H1 (cell line): ENCODE measurements around the gene DSTN. TPM values are rescaled to one million over a fixed set of nuclear protein-coding genes. Genes with fewer than 3 reads are reported as not detected.

Experiments
- CTCF ChIA-PET: fragments of 300-600 bp; sonication (Branson Sonifier 250); formaldehyde crosslinking; loops from one replicate; lab custom pipeline; 2021; ENCODE audit not compliant: partially characterized antibody; lab: Charles Lee
- POLR2A ChIA-PET: fragments of 300-600 bp; sonication (Branson Sonifier 250); formaldehyde crosslinking; loops from one replicate; lab custom pipeline; 2021; ENCODE audit warnings: inconsistent platforms; ENCODE audit not compliant: partially characterized antibody; lab: Charles Lee
- DNase-seq, 2 experiments: peaks; one replicate each; pipeline versions ENCODE4 v3.0.0 to v3.0.0-alpha.2; 2010 to 2022; ENCODE audit warnings: low spot score in 2 of 2, low read depth in 1 of 2, mixed read lengths in 1 of 2
- FAIRE-seq: peaks from 2 replicates; lab custom pipeline; 2011; peaks lifted over from hg19 to GRCh38; lab: Jason Lieb, UNC
- H2AFZ ChIP-seq: 2 replicates; pipeline ENCODE4 v1.8.1; 2012; ENCODE audit warnings: low read length, inconsistent platforms
- H2AK5ac ChIP-seq: 2 replicates; pipeline ENCODE4 v1.6.1; 2013; ENCODE audit warnings: low read depth, low read length
- H2BK120ac ChIP-seq: replicated peaks from 2 replicates; pipeline ENCODE3; 2013; ENCODE audit warnings: low read depth, low read length, inconsistent platforms
- H2BK12ac ChIP-seq: 2 replicates; pipeline ENCODE4 v1.6.1; 2013; ENCODE audit warnings: low read depth, low read length
- H2BK15ac ChIP-seq: 2 replicates; pipeline ENCODE4 v1.6.1; 2013; ENCODE audit warnings: low read length
- H2BK20ac ChIP-seq: 2 replicates; pipeline ENCODE4 v1.6.1; 2013; ENCODE audit warnings: low read length
- H2BK5ac ChIP-seq: 2 replicates; pipeline ENCODE4 v1.6.1; 2013; ENCODE audit warnings: low read depth, low read length
- H3K14ac ChIP-seq: 2 replicates; pipeline ENCODE4 v1.6.1; 2013; ENCODE audit warnings: inconsistent platforms; ENCODE audit not compliant: insufficient read length
- H3K18ac ChIP-seq: 2 replicates; pipeline ENCODE4 v1.6.1; 2013; ENCODE audit warnings: low read length; ENCODE audit errors: extremely low read depth
- H3K23ac ChIP-seq: 2 replicates; pipeline ENCODE4 v1.6.1; 2013; ENCODE audit warnings: inconsistent platforms; ENCODE audit not compliant: insufficient read length
- H3K23me2 ChIP-seq: 2 replicates; pipeline ENCODE4 v1.6.1; 2013; ENCODE audit warnings: low read depth, low read length
- H3K27ac ChIP-seq: 2 replicates; pipeline ENCODE4 v1.6.1; 2011; ENCODE audit warnings: low read depth, low read length, inconsistent platforms
- H3K27me3 ChIP-seq, 4 experiments: replicated peaks in 1 of 4; 1 replicate in 1 of 4; 2 replicates in 3 of 4; pipeline versions ENCODE4 v1.6.1 to v1.8.1; 2011 to 2013; ENCODE audit warnings: low read length in 3 of 4, mild to moderate bottlenecking in 3 of 4, inconsistent platforms in 2 of 4, mixed read lengths in 2 of 4, moderate library complexity in 1 of 4; ENCODE audit not compliant: control insufficient read depth in 3 of 4, insufficient read depth in 3 of 4; ENCODE audit errors: extremely low read depth in 1 of 4
- H3K36me3 ChIP-seq, 4 experiments: 2 replicates each; pipeline versions ENCODE4 v1.6.1 to v1.8.1; 2011 to 2013; ENCODE audit warnings: mild to moderate bottlenecking in 4 of 4, low read length in 3 of 4, moderate library complexity in 2 of 4, control low read depth in 1 of 4, inconsistent platforms in 1 of 4; ENCODE audit not compliant: insufficient read depth in 4 of 4, control insufficient read depth in 2 of 4
- H3K4ac ChIP-seq: replicated peaks from 2 replicates; pipeline ENCODE3; 2013; ENCODE audit warnings: low read length, low read depth, mixed read lengths, inconsistent platforms; ENCODE audit not compliant: insufficient read length
- H3K4me1 ChIP-seq, 4 experiments: replicated peaks in 1 of 4; 1 replicate in 1 of 4; 2 replicates in 3 of 4; pipeline versions ENCODE4 v1.6.1 to v1.8.1; 2011 to 2013; ENCODE audit warnings: low read length in 3 of 4, inconsistent platforms in 2 of 4, mixed read lengths in 1 of 4; ENCODE audit not compliant: insufficient read depth in 4 of 4, control insufficient read depth in 3 of 4
- H3K4me2 ChIP-seq, 2 experiments: 2 replicates each; pipeline versions ENCODE4 v1.6.1 to v1.8.1; 2011 to 2013; ENCODE audit warnings: low read depth in 2 of 2, low read length in 2 of 2, control low read depth in 1 of 2, inconsistent platforms in 1 of 2, mild to moderate bottlenecking in 1 of 2; ENCODE audit not compliant: insufficient read depth in 1 of 2
- H3K4me3 ChIP-seq, 4 experiments: fragments of 200-600, 300-600 bp in 1 of 4; sonication (generic), shearing (Covaris generic), sonication (Bioruptor Twin) in 1 of 4; 2 replicates each; pipeline versions ENCODE4 v1.5.1 to v1.8.1; 2011 to 2016; ENCODE audit warnings: low read length in 4 of 4, low read depth in 3 of 4, control low read depth in 2 of 4, inconsistent platforms in 2 of 4, mild to moderate bottlenecking in 2 of 4, mixed read lengths in 1 of 4, moderate library complexity in 1 of 4; ENCODE audit not compliant: insufficient read depth in 2 of 4; ENCODE audit errors: extremely low read depth in 1 of 4
- H3K56ac ChIP-seq: replicated peaks from 2 replicates; pipeline ENCODE3; 2013; ENCODE audit warnings: low read depth, mild to moderate bottlenecking, mixed read lengths, low read length, inconsistent platforms; ENCODE audit not compliant: insufficient read length
- H3K79me1 ChIP-seq: 2 replicates; pipeline ENCODE4 v1.6.1; 2013; ENCODE audit warnings: low read depth, low read length, control low read depth
- H3K79me2 ChIP-seq, 2 experiments: 2 replicates each; pipeline versions ENCODE4 v1.6.1 to v1.8.1; 2012 to 2013; ENCODE audit warnings: low read length in 2 of 2, mild to moderate bottlenecking in 2 of 2, inconsistent platforms in 1 of 2; ENCODE audit not compliant: insufficient read depth in 2 of 2, control insufficient read depth in 1 of 2
- H3K9ac ChIP-seq, 4 experiments: replicated peaks in 1 of 4; 1 replicate in 1 of 4; 2 replicates in 3 of 4; pipeline versions ENCODE4 v1.6.1 to v1.8.1; 2011 to 2013; ENCODE audit warnings: low read depth in 3 of 4, low read length in 3 of 4, control low read depth in 2 of 4, mild to moderate bottlenecking in 2 of 4, moderate library complexity in 2 of 4, inconsistent platforms in 1 of 4; ENCODE audit errors: extremely low read depth in 1 of 4
- H3K9me3 ChIP-seq, 2 experiments: 2 replicates each; pipeline versions ENCODE4 v1.6.1 to v1.8.1; 2012 to 2013; ENCODE audit warnings: mild to moderate bottlenecking in 2 of 2, moderate library complexity in 2 of 2, control low read depth in 1 of 2, inconsistent platforms in 1 of 2, low read depth in 1 of 2, low read length in 1 of 2, mixed read lengths in 1 of 2; ENCODE audit not compliant: insufficient read depth in 2 of 2
- H4K20me1 ChIP-seq, 2 experiments: replicated peaks in 1 of 2; 2 replicates each; pipeline versions ENCODE3 to v1.8.1; 2011 to 2013; ENCODE audit warnings: inconsistent platforms in 2 of 2, low read length in 2 of 2, mild to moderate bottlenecking in 1 of 2; ENCODE audit not compliant: insufficient read depth in 2 of 2, control insufficient read depth in 1 of 2
- H4K5ac ChIP-seq: 2 replicates; pipeline ENCODE4 v1.6.1; 2013; ENCODE audit warnings: low read length, low read depth, mixed read lengths, inconsistent platforms; ENCODE audit not compliant: insufficient read length
- H4K8ac ChIP-seq: 2 replicates; pipeline ENCODE4 v1.8.0; 2013; ENCODE audit warnings: mild to moderate bottlenecking, moderate library complexity, low read length, inconsistent platforms; ENCODE audit not compliant: insufficient read depth; ENCODE audit errors: extremely low read depth
- H4K91ac ChIP-seq: replicated peaks from 2 replicates; pipeline ENCODE3; 2013; ENCODE audit warnings: low read length, mixed read lengths, inconsistent platforms; ENCODE audit not compliant: insufficient read length
- BRCA1 ChIP-seq: IDR thresholded peaks from 2 replicates; pipeline ENCODE4 v1.6.1; 2012; ENCODE audit warnings: low read depth, low read length, improper control_type of control experiment
- KDM5A ChIP-seq: fragments of 200-600 bp; IDR thresholded peaks from 2 replicates; pipeline ENCODE4 v1.7.1; 2012; ENCODE audit warnings: mild to moderate bottlenecking, low read length, inconsistent platforms, mixed read lengths
- NRF1 ChIP-seq: IDR thresholded peaks from 2 replicates; pipeline ENCODE4 v1.6.1; 2011; ENCODE audit warnings: mild to moderate bottlenecking, low read depth, low read length, improper control_type of control experiment
- SIRT6 ChIP-seq: IDR thresholded peaks from one replicate; pipeline ENCODE4 v1.7.1; 2012; ENCODE audit warnings: low read length, inconsistent platforms
- TBP ChIP-seq: IDR thresholded peaks from 2 replicates; pipeline ENCODE4 v1.6.1; 2011; ENCODE audit warnings: low read depth, low read length, improper control_type of control experiment
- WGBS, 2 experiments: shearing (Covaris generic) in 1 of 2; methylation state at CpG; one replicate each; pipeline versions ENCODE4 v1.1.6 to v1.1.7; 2013 to 2015; ENCODE audit warnings: low lambda C conversion rate in 2 of 2, mixed read lengths in 2 of 2, inconsistent platforms in 1 of 2, low coverage in 1 of 2, missing lambda C conversion rate in 1 of 2; ENCODE audit not compliant: insufficient replicate concordance in 2 of 2, insufficient coverage in 1 of 2, insufficient read length in 1 of 2; ENCODE audit errors: extremely low coverage in 1 of 2, missing lambda C conversion rate in 1 of 2; 5-methylcytosine and 5-hydroxymethylcytosine counted together
- polyA plus RNA-seq, 7 experiments: library from polyadenylated mRNA; depleted of rRNA in 3 of 7; stranded (reverse) in 5 of 7; unstranded in 2 of 7; fragments of >200 nt in 5 of 7; fragments of 200-250 nt in 2 of 7; gene quantifications; 1 replicate in 5 of 7; 2 replicates in 1 of 7; 4 replicates in 1 of 7; pipeline versions ENCODE4 v1.2.1 to v1.2.3, GENCODE V29; 2011 to 2013; ENCODE audit warnings: missing spikeins in 2 of 7, mixed read lengths in 2 of 7
- total RNA-seq: library from RNA; stranded (reverse); fragmentation: NEBNext Ultra II Directional; extraction: Animal tissue kit (Norgen Biotek cat#: 25700); gene quantifications from 2 replicates; pipeline ENCODE4 v1.2.1, GENCODE V29; 2021

Gene DSTN
- total and polyA plus RNA-seq, 2 of the 8 experiments (the other 6 are each of a cell fraction or from before 2014, with no cell fraction given) = 43.3 to 208 TPM

DNA sequence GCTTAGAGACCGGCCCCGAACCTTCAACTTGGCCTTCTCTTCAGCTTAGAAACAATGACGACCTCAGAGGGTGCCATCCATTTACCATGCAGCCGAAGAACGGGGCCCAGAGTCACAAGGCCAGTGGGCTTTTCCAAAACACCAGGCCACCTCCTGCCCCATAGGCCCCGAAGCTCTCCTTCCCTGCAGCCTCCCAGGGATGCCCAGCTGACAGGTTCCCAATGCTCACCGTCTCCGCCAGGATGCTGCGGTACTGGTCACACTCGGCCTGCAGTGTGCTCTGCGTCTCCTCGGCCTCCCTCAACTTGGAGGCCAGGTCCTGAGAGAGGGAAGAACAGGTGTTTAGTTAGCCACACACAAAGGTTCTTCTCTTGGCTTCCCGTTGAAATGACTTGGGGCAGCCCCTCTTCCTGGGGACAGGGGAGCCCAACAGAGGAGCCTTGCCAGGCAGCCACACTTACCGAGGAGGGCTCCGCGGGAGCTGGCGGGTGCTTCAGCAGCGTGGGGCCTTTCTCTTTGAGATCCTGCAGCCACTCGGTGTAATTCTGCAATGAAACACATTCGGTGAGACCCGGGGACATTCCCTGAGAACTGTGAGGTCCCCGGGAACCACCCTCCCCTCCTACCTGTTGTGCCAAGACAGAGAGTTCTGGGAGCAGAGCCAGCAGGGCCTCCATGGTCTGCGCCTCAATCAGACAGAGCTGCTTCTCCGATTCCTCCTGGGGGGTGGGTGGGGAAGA is 51.5 kb downstream of the DSTN start:
- H3K4me2 ChIP-seq = no peak overlapping the region
- no peak overlapping the region for H3K27ac ChIP-seq
- H4K8ac ChIP-seq = no peak overlapping the region; the same call in 1 of the 2 replicates
- H4K5ac ChIP-seq = no peak overlapping the region
- CTCF ChIA-PET = interaction anchor here (0.7 to 10.0 kb wide), 7 partner anchors 9 to 118 kb away, joined by 3 to 114 read pairs (median 4); no protein-coding TSS in a partner anchor
- no peak overlapping the region for H2BK5ac ChIP-seq
- no peak overlapping the region for H2AFZ ChIP-seq
- no peak overlapping the region for H3K4ac ChIP-seq
- no peak overlapping the region for H2BK12ac ChIP-seq
- WGBS, 2 experiments = 92% methylated on average over 24 of the region's 24 CpGs; no CpG with 5 or more reads in 1 of the 2 experiments
- no peaks in the 10 kb centered on the region; a peak in 1 of 7 replicates for H3K4me1 ChIP-seq
- H3K27me3 ChIP-seq = no peaks in the 10 kb centered on the region
- H4K91ac ChIP-seq = no peak overlapping the region
- H3K18ac ChIP-seq = no peak overlapping the region
- H3K9ac ChIP-seq = no peak overlapping the region
- H3K56ac ChIP-seq = no peak overlapping the region
- peaks cover 2 to 7% of the 10 kb centered on the region in 2 experiments for H4K20me1 ChIP-seq
- no peaks in the 10 kb centered on the region for H3K79me1 ChIP-seq
- H3K23ac ChIP-seq = no peak overlapping the region
- no peaks in the 10 kb centered on the region for H3K9me3 ChIP-seq
- no peak overlapping the region for H2AK5ac ChIP-seq
- no peak overlapping the region for H2BK20ac ChIP-seq
- FAIRE-seq (no peak), DNase-seq (no peak)
- no peaks in the 10 kb centered on the region for H3K23me2 ChIP-seq
- no peak overlapping the region for H2BK15ac ChIP-seq
- no peaks in the 10 kb centered on the region for H3K79me2 ChIP-seq
- POLR2A ChIA-PET = interaction anchor here (0.7 kb wide), 1 partner anchor 21 kb away, joined by 3 read pairs; no protein-coding TSS in a partner anchor
- no peak overlapping the region for H3K14ac ChIP-seq
- no peak overlapping the region for H2BK120ac ChIP-seq
- peaks cover 9 to 63% (median 31%) of the 10 kb centered on the region in 4 experiments for H3K36me3 ChIP-seq
- H3K4me3 ChIP-seq = no peak overlapping the region
- TF ChIP-seq SIRT6 (no peak), BRCA1 (no peak), KDM5A (no peak), TBP (no peak), NRF1 (no peak)
